SKM-1 (cell line): Measurements from ENCODE around the gene CYP2C19.
"Not testable (repeated sequence)": the region's sequence is repeated elsewhere in the genome, so short reads cannot be mapped to it uniquely, and the experiment has no call there.

ENCODE experiments used
- DNase-seq: peaks from one replicate; lab custom pipeline; 2025; ENCODE audit not compliant: unreplicated experiment; lab: John Stamatoyannopoulos, UW

The CYP2C19 gene

DNA sequence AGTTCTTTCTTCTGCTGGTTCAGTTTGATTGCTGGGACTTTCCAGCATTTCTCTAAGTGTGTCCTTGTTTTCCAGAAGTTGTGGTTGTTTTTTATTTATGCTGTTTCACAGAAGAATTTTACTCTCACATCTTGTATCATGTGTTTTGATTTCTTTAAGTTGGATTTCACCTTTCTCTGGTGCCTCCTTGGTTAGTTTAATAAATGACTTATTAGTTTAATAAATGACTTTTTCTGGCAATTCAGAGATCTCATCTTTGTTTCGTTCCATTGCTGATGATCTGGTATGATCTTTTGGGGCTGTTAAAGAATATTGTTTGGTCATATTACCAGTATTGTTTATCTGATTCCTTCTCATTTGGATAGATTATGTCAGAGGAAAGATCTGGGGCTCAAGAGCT lies 116.2 kb downstream of the CYP2C19 start:
- DNase-seq: no peak

DNA sequence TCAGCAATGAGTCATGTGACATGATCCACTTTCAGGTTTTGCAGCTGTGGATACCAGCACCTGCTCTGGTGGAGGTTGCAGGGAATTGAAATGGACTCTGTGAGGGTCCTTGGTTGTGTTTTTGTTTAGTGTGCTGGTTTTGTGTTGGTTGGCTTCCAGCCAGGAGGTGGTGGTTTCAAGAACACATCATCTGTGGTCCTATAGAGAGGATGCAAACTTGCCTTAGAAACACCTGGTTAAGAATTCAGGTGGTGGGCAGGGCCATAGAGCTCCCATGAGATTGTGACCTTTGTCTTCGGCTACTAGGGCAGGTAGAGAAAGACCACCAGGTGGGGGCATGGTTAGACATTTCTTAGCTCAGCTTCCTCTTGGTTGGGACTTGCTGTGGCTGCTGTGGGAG lies 116.7 kb downstream of the CYP2C19 start:
- DNase-seq: no peak

DNA sequence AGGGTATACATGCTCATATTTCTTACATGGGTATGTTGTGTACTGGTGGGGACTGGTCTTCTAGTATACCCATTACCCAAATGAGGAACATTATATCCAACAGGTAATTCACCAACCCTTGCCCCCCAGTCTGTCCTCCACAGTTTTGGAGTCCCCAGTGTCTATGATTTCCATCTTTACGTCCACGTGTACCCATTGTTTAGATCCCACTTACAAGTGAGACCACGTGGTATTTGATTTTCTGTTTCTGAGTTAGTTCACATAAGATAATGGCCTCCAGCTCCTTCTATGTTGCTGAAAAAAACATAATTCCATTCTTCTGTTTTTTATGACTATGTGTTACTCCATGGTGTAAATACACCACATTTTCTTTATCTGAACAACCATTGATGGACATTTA lies 126.6 kb downstream of the CYP2C19 start:
- no peak for DNase-seq

DNA sequence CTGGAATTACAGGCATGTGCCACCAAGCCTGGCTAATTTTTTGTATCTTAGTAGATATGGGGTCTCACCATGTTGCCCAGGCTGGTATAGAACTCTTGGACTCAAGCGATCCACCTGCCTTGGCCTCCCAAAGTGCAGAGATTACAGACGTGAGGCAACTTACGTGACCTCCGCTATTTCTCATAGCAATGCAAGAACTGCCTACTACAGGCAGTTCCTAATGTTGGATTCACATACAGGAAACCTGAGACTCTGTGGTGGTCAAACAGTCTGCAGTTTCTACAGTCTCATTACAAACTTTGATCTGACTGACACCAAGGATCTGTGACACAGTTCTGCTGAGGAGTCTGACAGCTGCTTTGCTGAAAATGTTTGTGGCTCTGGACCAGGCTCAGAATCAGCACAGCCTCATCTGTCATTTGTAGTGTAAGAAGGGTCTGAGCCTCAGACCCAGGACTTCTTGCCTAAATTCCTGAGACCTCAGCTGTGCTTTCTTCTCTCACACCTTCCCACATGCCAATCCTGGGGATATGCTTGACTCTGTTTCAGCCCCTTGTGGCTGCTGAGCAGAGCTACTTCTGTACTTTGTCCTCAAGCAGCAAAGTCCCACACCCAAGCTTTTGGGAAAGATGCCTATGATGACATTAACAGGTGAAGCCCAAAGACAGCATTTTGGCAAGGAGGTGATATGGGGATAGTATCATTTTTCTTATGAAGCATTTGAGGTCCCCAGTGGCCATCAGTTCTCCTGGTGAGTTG lies 128.0 kb downstream of the CYP2C19 start:
- no peak for DNase-seq

DNA sequence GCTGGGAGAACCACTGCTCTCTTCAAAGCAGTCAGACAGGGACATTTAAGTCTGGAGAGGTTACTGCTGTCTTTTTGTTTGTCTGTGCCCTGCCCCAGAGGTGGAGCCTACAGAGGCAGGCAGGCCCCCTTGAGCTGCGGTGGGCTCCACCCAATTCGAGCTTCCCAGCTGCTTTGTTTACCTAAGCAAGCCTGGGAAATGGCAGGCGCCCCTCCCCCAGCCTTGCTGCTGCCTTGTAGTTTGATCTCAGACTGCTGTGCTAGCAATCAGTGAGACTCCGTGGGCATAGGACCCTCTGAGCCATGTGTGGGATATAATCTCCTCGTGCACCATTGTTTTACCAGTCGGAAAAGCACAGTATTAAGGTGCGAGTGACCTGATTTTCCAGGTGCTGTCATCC lies 135.9 kb downstream of the CYP2C19 start:
- not testable (repeated sequence) for DNase-seq

DNA sequence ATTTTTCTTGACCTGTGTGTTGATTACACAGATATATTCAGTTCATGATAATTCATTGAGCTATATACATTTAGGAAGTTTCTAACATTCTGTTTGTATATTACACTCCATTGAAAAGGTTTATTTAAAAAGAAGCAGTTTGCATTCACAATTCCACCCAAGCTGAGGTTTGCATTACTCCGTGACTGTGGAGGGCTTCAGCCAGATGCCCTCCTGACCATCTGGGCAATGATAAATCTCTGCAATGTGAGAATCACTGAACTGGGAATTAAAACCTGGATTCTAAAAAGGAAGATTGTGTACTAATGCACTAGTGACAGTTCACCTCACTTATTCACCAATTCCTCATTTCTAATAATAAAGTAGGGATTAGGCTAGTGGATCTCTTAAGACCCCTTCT lies 139.6 kb downstream of the CYP2C19 start:
- no peak for DNase-seq

DNA sequence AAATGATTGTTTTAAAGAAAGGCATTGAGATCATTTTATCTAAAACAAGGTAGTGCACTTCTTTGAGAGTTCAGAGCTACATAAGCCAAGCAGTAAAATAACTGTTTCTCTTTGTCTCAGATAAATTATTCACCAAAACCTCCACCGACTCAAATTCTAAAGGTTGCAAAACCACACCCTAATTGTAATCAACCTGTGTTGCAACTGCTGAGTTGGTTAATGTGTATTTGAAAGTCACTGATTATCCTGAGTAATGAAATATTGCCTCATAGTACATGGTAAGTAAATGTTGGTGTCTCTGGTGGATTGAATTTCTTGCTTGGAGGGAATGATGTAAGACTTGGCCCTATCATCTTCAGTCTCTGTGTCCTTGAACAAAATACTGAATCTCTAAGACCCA lies 140.1 kb downstream of the CYP2C19 start:
- DNase-seq: no peak
